Activated T-helper 1 cell treated with anti-CD3 and anti-CD28 coated beads, Interleukin-12 subunit alpha, Interleukin-12 subunit beta, Interleukin-2, Interleukin-4 antibody, amounts not matched to agents 30 ng/mL and 10 ng/mL and 1 ng/mL, durations not matched to agents 14 hours and 24 hours and 36 hours (primary cell): ENCODE results near the gene MAML2. TPM values are rescaled to one million over a fixed set of nuclear protein-coding genes. Genes with fewer than 3 reads are reported as not detected.

Experiments
- DNase-seq: peaks from one replicate; pipeline ENCODE4 v3.0.0; 2021; ENCODE audit warnings: low spot score
- H3K27ac Mint-ChIP-seq: one replicate; pipeline ENCODE4 v1.8.0; 2021; ENCODE audit warnings: mild to moderate bottlenecking, mixed read lengths
- H3K27me3 Mint-ChIP-seq: one replicate; pipeline ENCODE4 v1.8.0; 2022; ENCODE audit warnings: mild to moderate bottlenecking, moderate library complexity, mixed read lengths; ENCODE audit not compliant: insufficient read depth
- H3K36me3 Mint-ChIP-seq: one replicate; pipeline ENCODE4 v1.8.0; 2021; ENCODE audit warnings: low read depth, mixed read lengths
- H3K4me1 Mint-ChIP-seq: one replicate; pipeline ENCODE4 v1.8.0; 2021; ENCODE audit warnings: low read depth, mixed read lengths
- H3K4me3 Mint-ChIP-seq: one replicate; pipeline ENCODE4 v1.8.0; 2021; ENCODE audit warnings: mild to moderate bottlenecking, moderate library complexity, mixed read lengths
- H3K9me3 Mint-ChIP-seq: one replicate; pipeline ENCODE4 v1.8.0; 2021; ENCODE audit warnings: mixed read lengths
- intact Hi-C: fragments of 100-400 bp; cut with micrococcal nuclease; formaldehyde crosslinking; loops from one replicate; pipeline ENCODE4 v1.15.1; 2024
- total RNA-seq: library from RNA; stranded (reverse); gene quantifications from 2 replicates; pipeline ENCODE4 v1.2.3, GENCODE V29; 2022

MAML2 gene
- total RNA-seq, 1 donor from 2014 or later = 10.0 TPM

DNA sequence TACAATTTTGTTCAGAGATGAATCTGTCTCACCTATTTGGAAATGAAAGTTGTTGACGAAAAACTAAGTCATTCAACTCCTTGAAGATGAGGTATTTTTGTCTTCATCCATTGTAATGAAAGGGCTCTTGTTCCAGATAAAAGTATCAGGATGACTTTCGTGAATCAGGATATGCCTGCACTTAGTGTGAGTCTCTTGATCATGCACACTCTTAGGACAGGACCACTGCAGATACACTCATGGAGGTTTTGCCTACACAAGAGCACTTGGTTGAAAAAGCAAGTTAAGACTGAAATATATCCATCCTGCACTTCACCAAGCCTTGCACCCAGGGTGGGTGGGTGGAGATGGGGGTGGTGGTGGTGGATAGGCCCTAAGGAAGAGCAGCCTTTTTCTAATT lies 298.2 kb downstream of the MAML2 start:
- Mint-ChIP-seq H3K36me3 (peaks cover 4% of the 10 kb centered on the region), H3K9me3 (no peaks in the 10 kb centered on the region), H3K27ac (no peak overlapping the region), H3K4me1 (peaks cover 14% of the 10 kb centered on the region), H3K27me3 (peaks cover 2% of the 10 kb centered on the region), H3K4me3 (no peak overlapping the region)
- intact Hi-C loops = no loop called here
- DNase-seq = no peak

DNA sequence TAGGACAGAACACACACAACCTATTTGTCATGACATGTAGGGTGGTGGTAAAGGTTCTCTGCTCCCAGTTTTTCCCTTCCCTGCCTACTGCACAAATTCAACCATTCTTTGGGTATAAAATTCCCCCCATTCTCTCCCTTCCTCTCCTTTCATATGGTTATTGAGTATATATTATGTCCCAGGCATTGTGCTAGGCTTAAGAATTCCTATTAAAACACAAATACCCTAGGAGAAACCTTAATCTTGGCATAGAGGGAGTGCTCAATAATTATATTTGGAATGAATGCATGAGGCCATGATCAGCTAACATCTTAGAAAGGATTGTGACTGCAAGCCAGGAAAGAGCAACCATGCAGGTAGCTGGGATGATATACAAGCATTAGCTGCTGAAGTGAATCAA lies 298.7 kb downstream of the MAML2 start:
- Mint-ChIP-seq H3K4me3 (no peak overlapping the region), H3K27ac (no peak overlapping the region), H3K4me1 (peaks cover 14% of the 10 kb centered on the region), H3K27me3 (peaks cover 2% of the 10 kb centered on the region), H3K36me3 (peaks cover 4% of the 10 kb centered on the region), H3K9me3 (no peaks in the 10 kb centered on the region)
- DNase-seq = no peak
- intact Hi-C loops = no loop called here

DNA sequence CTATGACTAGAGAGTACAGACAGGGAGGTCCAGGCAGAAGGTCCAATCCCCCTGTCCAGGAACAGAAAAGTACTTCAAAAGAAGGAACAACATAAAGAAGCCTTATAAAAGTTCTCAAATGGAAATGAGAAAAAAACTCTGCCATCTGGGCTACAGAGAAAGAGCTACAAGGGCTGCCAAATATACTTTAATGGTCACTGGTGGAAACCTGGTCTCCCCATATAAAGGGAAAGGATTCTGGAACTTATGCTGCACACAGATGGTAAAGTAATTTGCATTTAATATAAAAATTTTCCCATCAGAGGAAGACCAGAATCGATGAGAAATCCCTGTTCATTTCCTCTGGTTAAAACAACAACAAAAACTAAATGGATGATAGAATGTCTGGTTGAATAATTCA lies 299.7 kb downstream of the MAML2 start:
- H3K27ac Mint-ChIP-seq = no peak overlapping the region
- no peak for DNase-seq
- H3K9me3 Mint-ChIP-seq = no peaks in the 10 kb centered on the region
- peaks cover 4% of the 10 kb centered on the region for H3K36me3 Mint-ChIP-seq
- no peak overlapping the region for H3K4me3 Mint-ChIP-seq
- intact Hi-C loops = no loop called here
- H3K4me1 Mint-ChIP-seq = peaks cover 14% of the 10 kb centered on the region
- peaks cover 2% of the 10 kb centered on the region for H3K27me3 Mint-ChIP-seq

DNA sequence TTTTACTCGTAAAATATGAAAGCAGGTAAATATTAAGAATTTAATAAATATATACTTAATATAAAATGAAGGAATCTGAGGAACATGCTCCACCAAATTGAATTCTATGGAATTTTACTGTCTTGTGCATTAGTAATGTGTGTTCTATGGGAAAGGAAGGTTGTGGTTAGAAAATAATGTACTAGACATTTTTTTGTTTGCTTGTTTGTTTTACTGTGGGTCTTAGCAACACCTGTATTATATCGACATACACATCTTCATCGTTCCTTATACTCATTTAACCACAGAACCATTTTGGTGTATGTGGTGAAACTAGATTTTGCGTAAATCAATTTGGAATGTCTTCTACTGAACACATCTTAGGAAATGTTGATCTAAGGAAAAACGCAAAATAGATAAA lies 304.9 kb downstream of the MAML2 start:
- intact Hi-C loops = no loop called here
- H3K36me3 Mint-ChIP-seq = peaks cover 2% of the 10 kb centered on the region
- H3K27ac Mint-ChIP-seq = no peak overlapping the region
- no peak for DNase-seq
- H3K27me3 Mint-ChIP-seq = peaks cover 2% of the 10 kb centered on the region
- no peaks in the 10 kb centered on the region for H3K4me1 Mint-ChIP-seq
- H3K4me3 Mint-ChIP-seq = no peak overlapping the region
- no peaks in the 10 kb centered on the region for H3K9me3 Mint-ChIP-seq

DNA sequence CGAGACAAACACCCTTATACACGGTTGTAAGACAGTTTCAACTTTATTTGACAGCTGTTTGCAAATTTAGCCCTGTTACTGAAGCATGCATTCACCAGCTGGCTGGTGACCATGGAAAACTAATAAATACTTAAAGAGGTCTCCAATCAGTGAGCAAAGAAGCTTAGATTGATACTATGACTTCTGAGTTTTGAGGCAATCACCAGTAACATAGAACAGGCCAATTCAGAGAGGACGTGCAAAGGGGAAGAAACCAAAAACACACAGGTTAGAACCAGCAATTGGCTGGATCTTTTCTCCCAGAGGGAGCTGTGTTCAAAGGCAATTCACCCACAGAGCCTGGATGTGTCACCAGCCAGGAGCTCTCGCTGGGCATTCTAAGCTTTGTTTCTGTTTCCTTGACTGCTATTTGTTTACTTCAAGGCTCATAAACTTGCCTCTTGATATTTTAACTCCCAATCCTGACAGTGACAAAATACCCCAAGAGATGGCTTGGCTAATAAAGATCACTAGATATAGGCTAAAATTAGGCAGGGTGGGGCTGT lies 305.5 kb downstream of the MAML2 start:
- Mint-ChIP-seq H3K4me3 (no peak overlapping the region), H3K27me3 (peaks cover under 1% of the 10 kb centered on the region), H3K4me1 (no peaks in the 10 kb centered on the region), H3K9me3 (no peaks in the 10 kb centered on the region), H3K36me3 (peaks cover 2% of the 10 kb centered on the region), H3K27ac (no peak overlapping the region)
- intact Hi-C loops = no loop called here
- DNase-seq = no peak

DNA sequence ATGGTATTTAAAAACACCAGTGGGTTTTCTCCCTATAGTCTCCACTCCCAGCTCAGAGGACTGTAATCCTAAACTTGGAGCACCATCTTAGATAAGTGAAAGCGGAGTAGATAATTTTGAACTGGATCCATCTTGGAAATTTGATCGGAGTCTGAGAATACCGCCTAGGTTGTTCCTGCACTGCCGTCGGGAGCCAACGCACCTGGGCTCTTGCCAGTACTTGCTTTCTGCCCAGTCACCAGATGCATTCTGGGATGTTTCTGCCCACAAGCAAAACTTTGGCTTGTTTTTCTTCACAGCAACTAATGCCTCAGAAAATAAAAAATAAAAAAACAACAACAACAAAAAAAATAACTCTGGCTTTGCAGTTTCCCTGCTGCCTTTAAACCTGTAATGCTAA lies 306.1 kb downstream of the MAML2 start:
- Mint-ChIP-seq H3K9me3 (no peaks in the 10 kb centered on the region), H3K4me3 (no peak overlapping the region), H3K27me3 (no peaks in the 10 kb centered on the region), H3K27ac (no peak overlapping the region), H3K36me3 (peaks cover 2% of the 10 kb centered on the region), H3K4me1 (no peaks in the 10 kb centered on the region)
- intact Hi-C loops = no loop called here
- DNase-seq = no peak

DNA sequence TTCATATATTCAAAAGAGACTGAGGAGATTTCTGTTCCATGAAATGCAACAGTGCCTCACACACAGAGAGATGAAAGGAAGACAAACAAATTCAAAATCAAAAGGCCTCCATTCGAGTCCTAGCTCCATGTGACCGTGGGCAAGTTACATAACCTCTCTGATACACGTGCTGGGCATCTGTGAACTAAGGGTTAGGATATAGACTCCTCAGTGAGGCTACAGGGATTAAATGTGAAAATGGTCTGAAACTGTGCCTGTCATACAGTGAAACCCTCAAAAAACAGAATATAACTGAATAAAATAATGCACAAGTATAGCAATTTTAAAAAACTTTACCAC lies 307.3 kb downstream of the MAML2 start:
- Mint-ChIP-seq H3K4me3 (no peak overlapping the region), H3K27me3 (no peaks in the 10 kb centered on the region)
- intact Hi-C loops = no loop called here

DNA sequence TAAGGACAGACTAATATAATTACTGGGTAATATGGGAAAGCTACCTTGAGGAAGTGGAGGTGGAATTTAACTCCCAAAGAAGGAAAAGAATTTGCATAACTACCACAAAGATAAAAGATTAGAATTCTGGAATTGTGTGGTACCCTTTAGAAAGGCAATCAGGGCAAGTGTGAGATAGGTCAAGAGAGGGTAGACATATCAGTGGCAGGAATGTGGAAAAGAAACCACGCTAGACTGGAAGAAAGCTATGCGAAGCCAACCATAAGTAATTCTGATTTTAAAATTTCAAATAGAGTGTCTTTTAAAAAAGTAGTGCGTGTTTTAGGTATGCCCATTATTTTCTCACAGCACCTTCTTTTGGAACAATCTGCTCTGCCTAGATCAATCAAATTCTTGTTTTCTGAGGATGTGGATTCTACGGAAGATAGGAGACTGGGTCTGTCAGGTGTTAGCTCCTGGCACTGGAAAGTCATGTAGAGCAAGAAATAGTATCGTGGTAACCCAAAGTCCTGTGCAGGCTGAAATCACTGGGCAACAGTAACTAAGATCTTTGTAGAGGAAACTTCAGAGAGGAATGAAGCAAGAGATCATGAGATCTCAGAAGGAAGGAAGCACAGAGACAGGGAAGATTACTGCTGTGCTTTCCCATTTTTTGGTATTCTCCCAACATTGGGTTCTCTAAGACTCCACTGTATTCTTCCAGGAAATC lies 307.8 kb downstream of the MAML2 start:
- Mint-ChIP-seq H3K27ac (no peak overlapping the region), H3K4me3 (no peak overlapping the region), H3K36me3 (peaks cover 2% of the 10 kb centered on the region), H3K27me3 (no peaks in the 10 kb centered on the region), H3K4me1 (no peaks in the 10 kb centered on the region), H3K9me3 (no peaks in the 10 kb centered on the region)
- DNase-seq = no peak
- intact Hi-C loops = no loop called here

More for the DNA sequence above, 307.3 kb downstream of the MAML2 start:
- no peak overlapping the region for H3K27ac Mint-ChIP-seq
- no peaks in the 10 kb centered on the region for H3K4me1 Mint-ChIP-seq
- no peak for DNase-seq
- H3K9me3 Mint-ChIP-seq = no peaks in the 10 kb centered on the region
- H3K36me3 Mint-ChIP-seq = peaks cover 2% of the 10 kb centered on the region

DNA sequence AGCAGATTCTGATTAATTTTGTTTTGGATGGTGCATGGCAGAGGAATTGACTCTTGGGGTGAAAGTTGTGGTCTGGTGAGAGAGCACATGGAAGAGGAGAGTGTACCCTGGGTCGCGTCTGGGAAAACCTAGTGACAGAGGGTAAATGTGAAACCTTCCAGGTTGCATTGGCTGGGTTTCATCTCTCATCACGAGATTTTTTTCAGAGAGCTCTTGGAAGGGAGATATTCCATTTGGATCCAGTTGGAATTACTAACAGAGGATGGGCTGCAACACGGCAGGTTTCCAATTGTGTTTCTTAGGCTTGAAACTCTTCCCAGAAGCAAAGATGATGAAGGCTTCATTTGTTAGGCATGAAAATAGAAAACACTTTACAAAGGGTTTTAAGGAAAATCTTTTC lies 309.4 kb downstream of the MAML2 start:
- H3K9me3 Mint-ChIP-seq = no peaks in the 10 kb centered on the region
- peaks cover 2% of the 10 kb centered on the region for H3K36me3 Mint-ChIP-seq
- H3K27me3 Mint-ChIP-seq = no peaks in the 10 kb centered on the region
- H3K4me3 Mint-ChIP-seq = no peak overlapping the region
- no peak for DNase-seq
- intact Hi-C loops = no loop called here
- no peaks in the 10 kb centered on the region for H3K4me1 Mint-ChIP-seq
- no peak overlapping the region for H3K27ac Mint-ChIP-seq

DNA sequence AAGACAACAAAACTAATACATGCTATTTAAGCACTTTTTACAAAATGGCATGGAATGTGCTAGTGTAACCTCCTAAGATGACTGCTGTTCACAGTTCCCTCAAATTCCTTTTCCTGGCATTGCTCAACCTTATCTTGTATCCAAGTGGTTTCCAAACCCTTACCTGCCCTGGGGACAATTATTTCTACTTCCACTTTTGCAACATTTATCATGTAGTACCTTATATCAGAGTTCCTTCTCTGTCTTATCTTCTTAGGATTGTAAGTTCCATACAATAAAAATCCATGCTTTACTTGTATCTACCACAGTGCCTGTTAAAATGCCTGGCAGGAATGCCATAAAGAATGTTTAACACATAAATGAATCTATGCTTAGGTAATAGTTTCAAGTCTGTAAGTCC lies 309.9 kb downstream of the MAML2 start:
- no peak for DNase-seq
- no peaks in the 10 kb centered on the region for H3K9me3 Mint-ChIP-seq
- intact Hi-C loops = no loop called here
- H3K27me3 Mint-ChIP-seq = no peaks in the 10 kb centered on the region
- no peak overlapping the region for H3K27ac Mint-ChIP-seq
- H3K4me3 Mint-ChIP-seq = no peak overlapping the region
- peaks cover 2% of the 10 kb centered on the region for H3K36me3 Mint-ChIP-seq
- H3K4me1 Mint-ChIP-seq = no peaks in the 10 kb centered on the region

DNA sequence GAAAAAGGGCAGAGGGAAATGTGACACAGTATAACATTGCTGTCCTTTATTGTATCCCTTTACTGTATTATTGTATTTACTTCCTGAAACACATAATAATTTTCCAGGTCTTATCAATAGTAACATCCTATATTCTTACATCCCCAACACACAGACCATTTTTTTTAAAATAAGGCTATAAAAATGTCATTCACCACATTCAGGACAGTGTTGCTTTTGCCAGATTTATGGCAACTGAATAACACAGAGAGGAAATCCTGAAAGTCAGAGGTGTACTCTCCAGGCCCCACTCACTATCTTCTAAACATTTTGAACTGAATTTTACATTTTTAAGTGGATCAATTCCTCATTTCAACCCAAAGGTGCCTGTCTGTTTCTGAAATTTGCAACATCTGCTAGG lies 314.2 kb downstream of the MAML2 start:
- intact Hi-C loops = no loop called here
- Mint-ChIP-seq H3K36me3 (peaks cover 2% of the 10 kb centered on the region), H3K27me3 (no peaks in the 10 kb centered on the region), H3K9me3 (no peaks in the 10 kb centered on the region), H3K4me3 (no peak overlapping the region), H3K27ac (no peak overlapping the region), H3K4me1 (peaks cover 8% of the 10 kb centered on the region)
- no peak for DNase-seq

DNA sequence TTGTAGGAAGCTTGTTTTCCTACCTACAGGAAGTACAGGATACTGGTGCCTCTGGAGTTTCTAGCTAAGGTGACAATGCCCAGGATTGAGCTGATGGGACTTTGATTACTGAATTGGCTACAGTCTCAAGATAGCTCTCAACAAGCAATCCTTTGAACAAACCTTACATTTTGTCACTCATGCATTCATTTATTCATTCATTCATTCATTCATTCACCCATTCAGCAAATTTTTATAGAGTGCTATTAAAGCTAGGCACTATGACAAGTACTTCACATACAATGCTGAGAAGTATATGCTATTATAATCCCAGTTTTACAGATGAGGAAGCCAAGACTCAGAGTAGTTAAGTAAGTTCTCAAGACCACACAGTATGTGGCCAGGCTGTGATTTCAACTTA lies 316.0 kb downstream of the MAML2 start:
- DNase-seq = no peak
- H3K36me3 Mint-ChIP-seq = no peaks in the 10 kb centered on the region
- H3K4me1 Mint-ChIP-seq = peaks cover 8% of the 10 kb centered on the region
- intact Hi-C loops = no loop called here
- no peaks in the 10 kb centered on the region for H3K9me3 Mint-ChIP-seq
- H3K27me3 Mint-ChIP-seq = no peaks in the 10 kb centered on the region
- H3K4me3 Mint-ChIP-seq = no peak overlapping the region
- H3K27ac Mint-ChIP-seq = no peak overlapping the region

DNA sequence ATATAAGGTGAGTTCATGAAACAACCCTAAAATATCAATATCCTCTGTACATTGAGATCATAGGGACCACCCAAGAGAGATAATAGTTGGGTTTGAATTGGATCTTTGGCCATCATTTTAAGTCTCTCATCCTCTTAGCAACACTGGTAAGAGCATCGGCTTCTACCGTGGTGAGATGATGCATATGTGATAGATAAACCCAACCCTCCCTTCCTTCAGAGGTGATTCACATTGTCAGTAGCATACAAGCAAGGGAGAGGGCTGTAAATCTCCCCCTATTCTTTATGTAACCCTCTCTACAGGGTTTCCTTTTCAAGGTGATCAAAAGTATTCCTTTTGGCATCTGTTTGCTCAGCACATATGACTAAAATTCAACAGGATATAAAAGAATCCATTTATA lies 316.7 kb downstream of the MAML2 start:
- no peaks in the 10 kb centered on the region for H3K27me3 Mint-ChIP-seq
- no peaks in the 10 kb centered on the region for H3K36me3 Mint-ChIP-seq
- no peaks in the 10 kb centered on the region for H3K9me3 Mint-ChIP-seq
- peaks cover 8% of the 10 kb centered on the region for H3K4me1 Mint-ChIP-seq
- intact Hi-C loops = no loop called here
- DNase-seq = no peak
- no peak overlapping the region for H3K27ac Mint-ChIP-seq
- no peak overlapping the region for H3K4me3 Mint-ChIP-seq

DNA sequence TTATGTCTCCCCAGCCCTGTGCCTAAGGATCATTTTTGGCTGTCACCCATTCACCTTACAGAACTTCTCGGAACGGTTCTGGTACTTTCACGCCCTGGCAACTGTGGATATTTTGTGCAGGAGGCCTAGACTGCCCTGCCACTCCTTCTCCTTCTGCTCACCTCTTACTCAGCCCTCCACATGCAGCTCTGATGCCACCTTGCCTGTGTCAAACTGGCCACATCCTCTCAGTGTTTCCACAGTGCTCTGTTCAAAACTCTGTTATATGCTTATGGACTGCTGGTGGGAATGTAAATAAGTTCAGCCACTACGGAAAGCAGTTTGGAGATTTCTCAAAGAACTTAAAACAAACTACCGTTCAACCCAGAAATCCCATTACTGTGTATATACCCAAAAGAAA lies 318.3 kb downstream of the MAML2 start:
- peaks cover 14% of the 10 kb centered on the region for H3K4me1 Mint-ChIP-seq
- no peak for DNase-seq
- no peaks in the 10 kb centered on the region for H3K9me3 Mint-ChIP-seq
- H3K27ac Mint-ChIP-seq = peak overlapping the region; percentile 35
- H3K27me3 Mint-ChIP-seq = no peaks in the 10 kb centered on the region
- no peaks in the 10 kb centered on the region for H3K36me3 Mint-ChIP-seq
- no peak overlapping the region for H3K4me3 Mint-ChIP-seq
- intact Hi-C loops = no loop called here
